AG04450 (cell line): ENCODE data around the gene FYCO1. TPM values are rescaled to one million over a fixed set of nuclear protein-coding genes. Genes with fewer than 3 reads are reported as not detected.

Experiments
- CTCF ChIA-PET: fragments of 300-600, 350-600 bp; formaldehyde crosslinking; extraction: SDS; loops from one replicate; lab custom pipeline; 2022; ENCODE audit warnings: antibody characterized with exemption, inconsistent platforms; lab: Charles Lee
- POLR2A ChIA-PET: fragments of 350-600 bp; formaldehyde crosslinking; extraction: SDS; loops from one replicate; lab custom pipeline; 2021; ENCODE audit warnings: antibody characterized with exemption, inconsistent platforms; lab: Yijun Ruan, JAX
- DNase-seq: peaks from one replicate; pipeline ENCODE4 v3.0.0-alpha.2; 2011; ENCODE audit warnings: low read depth, low spot score
- H3K27ac ChIP-seq: one replicate; pipeline ENCODE4 v1.5.1; 2012; ENCODE audit warnings: low read depth, low read length, control low read depth
- H3K27me3 ChIP-seq: one replicate; pipeline ENCODE4 v1.6.0; 2012; ENCODE audit warnings: low read length; ENCODE audit not compliant: control insufficient read depth, insufficient read depth
- H3K4me3 ChIP-seq: 2 replicates; pipeline ENCODE4 v1.5.1; 2011; ENCODE audit warnings: mild to moderate bottlenecking, low read depth, low read length, control low read depth
- H3K9me3 ChIP-seq: 2 replicates; pipeline ENCODE4 v1.5.1; 2012; ENCODE audit warnings: low read length; ENCODE audit not compliant: control insufficient read depth, insufficient read depth
- CTCF ChIP-seq: IDR thresholded peaks from 2 replicates; pipeline ENCODE4 v1.5.1; 2011; ENCODE audit warnings: low read depth, low read length, control low read depth, inconsistent platforms
- polyA plus RNA-seq: library from polyadenylated mRNA; depleted of rRNA; stranded (reverse); fragments of >200 nt; gene quantifications from 2 replicates; pipeline ENCODE4 v1.2.3, GENCODE V29; 2011; rRNA removed
- small RNA-seq: library from RNA; depleted of rRNA; stranded (forward); fragments of <200 nt; gene quantifications from one replicate; pipeline ENCODE3, GENCODE V24; 2012; ENCODE audit warnings: low read depth; ENCODE audit not compliant: insufficient read length

FYCO1 gene
- polyA plus RNA-seq, 1 experiment = 14.3 TPM

GRCh38 chr3:45871780-45872179 is 123.8 kb downstream of the FYCO1 start:
- ChIA-PET CTCF (no interaction called here), POLR2A (no interaction called here)
- DNase-seq = no peak
- H3K27ac ChIP-seq = no peak overlapping the region
- H3K4me3 ChIP-seq = no peak overlapping the region
- no peaks in the 10 kb centered on the region for H3K9me3 ChIP-seq
- H3K27me3 ChIP-seq = peaks cover 40% of the 10 kb centered on the region
- no peak for TF ChIP-seq CTCF

- ChIA-PET POLR2A (no interaction called here), CTCF (no interaction called here)
- Histone ChIP-seq H3K9me3 (no peaks in the 10 kb centered on the region), H3K4me3 (no peak overlapping the region), H3K27me3 (peaks cover 42% of the 10 kb centered on the region), H3K27ac (no peak overlapping the region)
- no peak for DNase-seq
- TF ChIP-seq CTCF = no peak
Measured at GRCh38 chr3:45870099-45870498, 125.5 kb downstream of the FYCO1 start.

GRCh38 chr3:45869638-45870037 is 126.0 kb downstream of the FYCO1 start:
- no peak for TF ChIP-seq CTCF
- H3K9me3 ChIP-seq = no peaks in the 10 kb centered on the region
- POLR2A ChIA-PET = no interaction called here
- DNase-seq = no peak
- CTCF ChIA-PET = no interaction called here
- H3K4me3 ChIP-seq = no peak overlapping the region
- peaks cover 42% of the 10 kb centered on the region for H3K27me3 ChIP-seq
- H3K27ac ChIP-seq = no peak overlapping the region

- Histone ChIP-seq H3K4me3 (no peak overlapping the region), H3K27me3 (peaks cover 35% of the 10 kb centered on the region), H3K9me3 (no peaks in the 10 kb centered on the region; the same call in 1 of the 2 replicates), H3K27ac (no peak overlapping the region)
- TF ChIP-seq CTCF = no peak
- CTCF ChIA-PET = interaction anchor here (1.1 kb wide), 1 partner anchor 210 kb away, joined by 4 read pairs; no protein-coding TSS in a partner anchor
- no peak for DNase-seq
- POLR2A ChIA-PET = no interaction called here
Measured at GRCh38 chr3:45868650-45869049, 127.0 kb downstream of the FYCO1 start.

GRCh38 chr3:45868213-45868612 is 127.4 kb downstream of the FYCO1 start:
- peaks cover 3% of the 10 kb centered on the region; the same call in 1 of the 2 replicates for H3K9me3 ChIP-seq
- no peak for DNase-seq
- H3K27ac ChIP-seq = no peak overlapping the region
- ChIA-PET CTCF (interaction anchor here (1.1 kb wide), 1 partner anchor 210 kb away, joined by 4 read pairs; no protein-coding TSS in a partner anchor), POLR2A (no interaction called here)
- no peak for TF ChIP-seq CTCF
- H3K4me3 ChIP-seq = no peak overlapping the region
- H3K27me3 ChIP-seq = peaks cover 39% of the 10 kb centered on the region

Small RNA genes lying within 50 kb of the gene (small RNA-seq; reads per million reads assigned to genes)
- not detected for gene RF00019

Other genes starting within 250 kb of the FYCO1 start
- not detected in 2 replicates for gene SLC6A20, start 199.3 kb downstream of the FYCO1 start, polyA plus RNA-seq
- gene LZTFL1, start 153.7 kb downstream of the FYCO1 start, polyA plus RNA-seq = 22.8 and 32.4 TPM in 2 replicates
- not detected in 2 replicates for gene CCR9, start 109.3 kb downstream of the FYCO1 start, polyA plus RNA-seq
- gene CXCR6, start 52.4 kb downstream of the FYCO1 start, polyA plus RNA-seq = not detected in 2 replicates
- gene XCR1, start 31.7 kb upstream of the FYCO1 start, polyA plus RNA-seq = not detected in 2 replicates
- 0.02 TPM in 1 of 2 replicates, not detected in the other for gene CCR1, start 212.5 kb upstream of the FYCO1 start, polyA plus RNA-seq
- not detected in 2 replicates for gene CCR3, start 246.6 kb upstream of the FYCO1 start, polyA plus RNA-seq